HEK293 (cell line): ENCODE results near the gene RAPGEF5.

Experiments used
- ZBTB44 ChIP-seq: fragments of 450-650 bp; IDR thresholded peaks from 2 replicates; pipeline ENCODE4 v1.5.1; 2018; ENCODE audit warnings: missing biosample characterization, mild to moderate bottlenecking, missing genetic modification characterization
- ZBTB6 ChIP-seq: fragments of 450-650 bp; formaldehyde crosslinking; IDR thresholded peaks from 2 replicates; pipeline ENCODE4 v1.5.1; 2017; ENCODE audit warnings: missing biosample characterization, missing genetic modification characterization

GRCh38 chr7:22223807-22224206, 133.1 kb downstream of the RAPGEF5 start:
- no peak for TF ChIP-seq ZBTB6 (tag by site-specific recombination)
- TF ChIP-seq ZBTB44 (tag by site-specific recombination): no peak
